ENCODE results near the gene PDE8A. TPM values are rescaled to one million over a fixed set of nuclear protein-coding genes. Genes with fewer than 3 reads are reported as not detected.
"Not testable (repeated sequence)": the region's sequence is repeated elsewhere in the genome, so short reads cannot be mapped to it uniquely, and the experiment has no call there.

Gene PDE8A
- total and polyA plus RNA-seq, 2 donors (not counting 3 experiments of a cell fraction or from before 2014, with no cell fraction given) = 21.3 to 45.7 TPM

- CTCF ChIA-PET = no interaction called here
- H3K79me2 ChIP-seq (ENCODE audit: control insufficient read depth, insufficient read depth, low read length) = no peaks in the 10 kb centered on the region
- dilution Hi-C loops (cut with MboI; ENCODE audit: extremely low pct_ligation_motif_present, low sequenced_read_pairs) = no loop called here
Observed at GRCh38 chr15:85172846-85173490, 191.3 kb downstream of the PDE8A start.

GRCh38 chr15:85173630-85174029, 192.0 kb downstream of the PDE8A start:
- CTCF ChIA-PET = not testable (repeated sequence)

More at GRCh38 chr15:85172846-85173490, 191.3 kb downstream of the PDE8A start:
- H3K27ac ChIP-seq (ENCODE audit: insufficient read depth, low read depth, low read length) = no peak overlapping the region
- H3K9ac ChIP-seq (replicated peaks; ENCODE audit: extremely low read depth, insufficient read depth, low read length) = no peak overlapping the region
- POLR2A ChIA-PET = no interaction called here
- H3K9me1 ChIP-seq (replicated peaks; ENCODE audit: control insufficient read depth, extremely low read depth, insufficient read depth, low read length) = no peaks in the 10 kb centered on the region
- no peak for DNase-seq (ENCODE audit: low read depth, low spot score)
- intact Hi-C loops (cut with micrococcal nuclease) = no loop called here
- TF ChIP-seq FOS (IDR thresholded peaks at IDR 0.05; ENCODE audit: borderline replicate concordance, insufficient read depth, low read length) = no peak
- TF ChIP-seq POLR2A (IDR thresholded peaks at IDR 0.05; ENCODE audit: low read depth, low read length) = no peak
- no peak for TF ChIP-seq POLR2AphosphoS5 (IDR thresholded peaks at IDR 0.05; ENCODE audit: insufficient read depth, low read depth, low read length)
- TF ChIP-seq MYC (IDR thresholded peaks at IDR 0.05; ENCODE audit: low read depth, low read length) = no peak
- no peak for TF ChIP-seq CTCF (IDR thresholded peaks at IDR 0.05; ENCODE audit: extremely low read depth in 1 of 2, insufficient read depth in 1 of 2, low read depth in 1 of 2, low read length in 2 of 2)
- TF ChIP-seq JUN (IDR thresholded peaks at IDR 0.05; ENCODE audit: borderline replicate concordance, insufficient read depth, insufficient read length, low read depth) = no peak
- no peak for TF ChIP-seq GATA2 (IDR thresholded peaks at IDR 0.05; ENCODE audit: insufficient read depth, insufficient read length, low read depth, low read length)
- TF ChIP-seq, protein P1, sequence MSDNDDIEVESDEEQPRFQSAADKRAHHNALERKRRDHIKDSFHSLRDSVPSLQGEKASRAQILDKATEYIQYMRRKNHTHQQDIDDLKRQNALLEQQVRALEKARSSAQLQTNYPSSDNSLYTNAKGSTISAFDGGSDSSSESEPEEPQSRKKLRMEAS (IDR thresholded peaks at IDR 0.05; ENCODE audit: insufficient read depth, insufficient read length) = no peak
- BruUV-seq (replicated peaks) = no TSS peak
- no peaks in the 10 kb centered on the region for H3K36me3 ChIP-seq (ENCODE audit: control insufficient read depth in 2 of 2, extremely low read depth in 1 of 2, insufficient read depth in 2 of 2, low read length in 2 of 2)
- no peak overlapping the region for H3K4me2 ChIP-seq (ENCODE audit: insufficient read depth, low read length)
- no peak overlapping the region for H3K4me3 ChIP-seq (replicated peaks in 1 of 3; ENCODE audit: insufficient read depth in 1 of 3, low read depth in 1 of 3, low read length in 3 of 3)
- H3K27me3 ChIP-seq (ENCODE audit: control insufficient read depth in 2 of 2, insufficient read depth in 2 of 2, low read length in 2 of 2) = no peaks in the 10 kb centered on the region
- FAIRE-seq = no peak
- H4K20me1 ChIP-seq (replicated peaks; ENCODE audit: control insufficient read depth, extremely low read depth, insufficient read depth, low read length) = no peaks in the 10 kb centered on the region
- peaks cover 6% of the 10 kb centered on the region for H3K4me1 ChIP-seq (ENCODE audit: control insufficient read depth, extremely low read depth, insufficient read depth, low read length)
- H3K9me3 ChIP-seq (replicated peaks; ENCODE audit: control insufficient read depth, insufficient read depth, low read length) = peaks cover 2% of the 10 kb centered on the region
- no peak overlapping the region for H2AFZ ChIP-seq (ENCODE audit: low read depth, low read length)

More at GRCh38 chr15:85173630-85174029, 192.0 kb downstream of the PDE8A start:
- FAIRE-seq; H3K27me3 ChIP-seq (ENCODE audit: control insufficient read depth in 2 of 2, insufficient read depth in 2 of 2, low read length in 2 of 2); H3K27ac ChIP-seq (ENCODE audit: insufficient read depth, low read depth, low read length); POLR2A ChIA-PET; H3K4me3 ChIP-seq (replicated peaks in 1 of 3; ENCODE audit: insufficient read depth in 1 of 3, low read depth in 1 of 3, low read length in 3 of 3); H3K36me3 ChIP-seq (ENCODE audit: control insufficient read depth in 2 of 2, extremely low read depth in 1 of 2, insufficient read depth in 2 of 2, low read length in 2 of 2); H2AFZ ChIP-seq (ENCODE audit: low read depth, low read length); H3K4me1 ChIP-seq (ENCODE audit: control insufficient read depth, extremely low read depth, insufficient read depth, low read length); H3K9me3 ChIP-seq (replicated peaks; ENCODE audit: control insufficient read depth, insufficient read depth, low read length); H3K9ac ChIP-seq (replicated peaks; ENCODE audit: extremely low read depth, insufficient read depth, low read length); H3K79me2 ChIP-seq (ENCODE audit: control insufficient read depth, insufficient read depth, low read length); intact Hi-C loops (cut with micrococcal nuclease); H3K4me2 ChIP-seq (ENCODE audit: insufficient read depth, low read length); H4K20me1 ChIP-seq (replicated peaks; ENCODE audit: control insufficient read depth, extremely low read depth, insufficient read depth, low read length); BruUV-seq (replicated peaks); H3K9me1 ChIP-seq (replicated peaks; ENCODE audit: control insufficient read depth, extremely low read depth, insufficient read depth, low read length); dilution Hi-C loops (cut with MboI; ENCODE audit: extremely low pct_ligation_motif_present, low sequenced_read_pairs); DNase-seq (ENCODE audit: low read depth, low spot score): not testable (repeated sequence)
